Osteocyte (in vitro differentiated cells): ENCODE measurements around the gene RXRA. TPM values are rescaled to one million over a fixed set of nuclear protein-coding genes. Genes with fewer than 3 reads are reported as not detected.

ENCODE experiments used
- DNase-seq: peaks from one replicate; pipeline ENCODE4 v3.0.0; 2021; ENCODE audit warnings: mixed read lengths; ENCODE audit not compliant: unreplicated experiment; ENCODE audit errors: extremely low spot score
- H3K27ac Mint-ChIP-seq: one replicate; pipeline ENCODE4 v1.8.0; 2021; ENCODE audit warnings: mild to moderate bottlenecking, mixed read lengths; ENCODE audit not compliant: unreplicated experiment
- H3K27me3 Mint-ChIP-seq: one replicate; pipeline ENCODE4 v1.8.0; 2021; ENCODE audit warnings: mixed read lengths; ENCODE audit not compliant: unreplicated experiment
- H3K36me3 Mint-ChIP-seq: one replicate; pipeline ENCODE4 v1.8.0; 2021; ENCODE audit warnings: mixed read lengths; ENCODE audit not compliant: unreplicated experiment
- H3K4me1 Mint-ChIP-seq: one replicate; pipeline ENCODE4 v1.8.0; 2021; ENCODE audit warnings: mixed read lengths; ENCODE audit not compliant: unreplicated experiment
- H3K4me3 Mint-ChIP-seq: one replicate; pipeline ENCODE4 v1.8.0; 2021; ENCODE audit warnings: mild to moderate bottlenecking, moderate library complexity, mixed read lengths; ENCODE audit not compliant: unreplicated experiment
- H3K9me3 Mint-ChIP-seq: one replicate; pipeline ENCODE4 v1.8.0; 2021; ENCODE audit warnings: mixed read lengths; ENCODE audit not compliant: unreplicated experiment
- CTCF ChIP-seq: fragments of 200-600 bp; sonication (generic); IDR thresholded peaks from 2 replicates; pipeline ENCODE4 v1.5.0; 2021; ENCODE audit warnings: antibody characterized with exemption, mild to moderate bottlenecking, moderate library complexity
- total RNA-seq: library from RNA; stranded (reverse); gene quantifications from 2 replicates; pipeline ENCODE4 v1.2.1, GENCODE V29; 2021

Gene RXRA
- total RNA-seq, 1 donor from 2014 or later: 82.2 TPM

GRCh38 chr9:134411440-134412297 lies 85.4 kb downstream of the RXRA start:
- no peaks in the 10 kb centered on the region for H3K27me3 Mint-ChIP-seq
- no peaks in the 10 kb centered on the region for H3K9me3 Mint-ChIP-seq
- peak overlapping the region; percentile 59 for H3K27ac Mint-ChIP-seq
- H3K36me3 Mint-ChIP-seq: peaks cover 6% of the 10 kb centered on the region
- no peak for TF ChIP-seq CTCF
- H3K4me3 Mint-ChIP-seq: no peak overlapping the region
- no peak for DNase-seq
- H3K4me1 Mint-ChIP-seq: peaks cover 69% of the 10 kb centered on the region

GRCh38 chr9:134412298-134412711 lies 86.0 kb downstream of the RXRA start:
- Mint-ChIP-seq H3K4me3 (no peak overlapping the region), H3K9me3 (no peaks in the 10 kb centered on the region), H3K27me3 (no peaks in the 10 kb centered on the region), H3K27ac (no peak overlapping the region), H3K36me3 (peaks cover 6% of the 10 kb centered on the region), H3K4me1 (peaks cover 63% of the 10 kb centered on the region)
- no peak for TF ChIP-seq CTCF
- no peak for DNase-seq

- H3K4me3 Mint-ChIP-seq: no peak overlapping the region
- H3K36me3 Mint-ChIP-seq: peaks cover 6% of the 10 kb centered on the region
Observed at GRCh38 chr9:134413112-134413715, 87.0 kb downstream of the RXRA start.

GRCh38 chr9:134413890-134414623 lies 87.8 kb downstream of the RXRA start:
- DNase-seq: peak; percentile 90
- Mint-ChIP-seq H3K36me3 (peaks cover 3% of the 10 kb centered on the region), H3K4me1 (peaks cover 46% of the 10 kb centered on the region), H3K4me3 (no peak overlapping the region), H3K27me3 (no peaks in the 10 kb centered on the region), H3K27ac (peak overlapping the region; percentile 72), H3K9me3 (no peaks in the 10 kb centered on the region)
- no peak for TF ChIP-seq CTCF

More at GRCh38 chr9:134413112-134413715, 87.0 kb downstream of the RXRA start:
- Mint-ChIP-seq H3K9me3 (no peaks in the 10 kb centered on the region), H3K27ac (peak overlapping the region; percentile 72), H3K27me3 (no peaks in the 10 kb centered on the region), H3K4me1 (peaks cover 54% of the 10 kb centered on the region)
- TF ChIP-seq CTCF: no peak
- DNase-seq: no peak
